Iris pigment epithelial cell (primary cell): ENCODE measurements around the gene TMEM121B.
"Not testable (repeated sequence)": the region's sequence is repeated elsewhere in the genome, so short reads cannot be mapped to it uniquely, and the experiment has no call there.

Experiments
- DNase-seq: peaks from one replicate; pipeline ENCODE4 v3.0.0-alpha.2; 2011; ENCODE audit warnings: low read depth

The TMEM121B gene

GRCh38 chr22:17121233-17122195 lies at the start of gene TMEM121B:
Gene TMEM121B (minus strand): TSS chr22:17121360. CDS start chr22:17121127, 233 bp downstream.
- DNase-seq = peak; percentile 41

- no peak for DNase-seq
Measured at GRCh38 chr22:17167486-17167885, 46.3 kb upstream of the TMEM121B start.

GRCh38 chr22:17164392-17165024 lies 43.3 kb upstream of the TMEM121B start:
- peak; percentile 7 for DNase-seq

GRCh38 chr22:17162731-17163130 lies 41.6 kb upstream of the TMEM121B start:
- DNase-seq = no peak

- DNase-seq = no peak
Measured at GRCh38 chr22:17161991-17162390, 40.8 kb upstream of the TMEM121B start.

- DNase-seq = peak; percentile 35
Measured at GRCh38 chr22:17159504-17159951, 38.4 kb upstream of the TMEM121B start.

GRCh38 chr22:17158568-17159503 lies 37.7 kb upstream of the TMEM121B start, which contains the start of gene HDHD5:
Gene HDHD5 (minus strand): TSS chr22:17159277. CDS start chr22:17159251, 26 bp downstream.
- peak; percentile 86 for DNase-seq

- DNase-seq = no peak
Measured at GRCh38 chr22:17158176-17158567, 37.0 kb upstream of the TMEM121B start.

- no peak for DNase-seq
Measured at GRCh38 chr22:17157714-17158113, 36.6 kb upstream of the TMEM121B start.

- DNase-seq = no peak
Measured at GRCh38 chr22:17155941-17156340, 34.8 kb upstream of the TMEM121B start.

- DNase-seq = no peak
Measured at GRCh38 chr22:17152971-17153370, 31.8 kb upstream of the TMEM121B start.

- no peak for DNase-seq
Measured at GRCh38 chr22:17152340-17152739, 31.2 kb upstream of the TMEM121B start.

- no peak for DNase-seq
Measured at GRCh38 chr22:17149076-17149815, 28.1 kb upstream of the TMEM121B start.

GRCh38 chr22:17147458-17147857 lies 26.3 kb upstream of the TMEM121B start:
- not testable (repeated sequence) for DNase-seq

- no peak for DNase-seq
Measured at GRCh38 chr22:17145021-17145680, 24.0 kb upstream of the TMEM121B start.

GRCh38 chr22:17143826-17144225 lies 22.7 kb upstream of the TMEM121B start:
- DNase-seq = no peak

- DNase-seq = no peak
Measured at GRCh38 chr22:17143101-17143500, 21.9 kb upstream of the TMEM121B start.

- no peak for DNase-seq
Measured at GRCh38 chr22:17140826-17141766, 19.9 kb upstream of the TMEM121B start.

- no peak for DNase-seq
Measured at GRCh38 chr22:17140022-17140421, 18.9 kb upstream of the TMEM121B start.
